Caco-2 (cell line): Measurements from ENCODE around the gene CALCOCO2. TPM values are rescaled to one million over a fixed set of nuclear protein-coding genes. Genes with fewer than 3 reads are reported as not detected.

ENCODE experiments used
- BruUV-seq: library from RNA; stranded (reverse); fragments of 400-500 nt; replicated peaks from 2 replicates; lab custom pipeline; 2021; lab: Mats Ljungman, UMichigan
- CTCF ChIA-PET: fragments of 300-600 bp; sonication (Branson Sonifier 250); formaldehyde crosslinking; loops from one replicate; lab custom pipeline; 2022; ENCODE audit warnings: antibody characterized with exemption; lab: Charles Lee
- POLR2A ChIA-PET: fragments of 300-600 bp; sonication (Branson Sonifier 250); formaldehyde crosslinking; loops from one replicate; lab custom pipeline; 2022; ENCODE audit warnings: antibody characterized with exemption; lab: Charles Lee
- DNase-seq, 2 experiments: peaks; one replicate each; pipeline versions ENCODE4 v3.0.0 to v3.0.0-alpha.2; 2020 to 2022
- H3K27me3 ChIP-seq: replicated peaks from 2 replicates; pipeline ENCODE4 v1.6.0; 2011; ENCODE audit warnings: low read length; ENCODE audit not compliant: control insufficient read depth, insufficient read depth
- H3K36me3 ChIP-seq: 2 replicates; pipeline ENCODE4 v1.5.1; 2011; ENCODE audit warnings: low read length; ENCODE audit not compliant: control insufficient read depth, insufficient read depth
- H3K4me1 ChIP-seq: fragments of 250-450 bp; sonication (Bioruptor Pico); 2 replicates; pipeline ENCODE4 v1.5.1; 2020; ENCODE audit warnings: mild to moderate bottlenecking
- H3K4me3 ChIP-seq: 2 replicates; pipeline ENCODE4 v1.5.1; 2011; ENCODE audit warnings: low read depth, mild to moderate bottlenecking, control low read depth, low read length
- H3K9me3 ChIP-seq: fragments of 250-450 bp; sonication (Bioruptor Pico); 2 replicates; pipeline ENCODE4 v1.5.1; 2020; ENCODE audit warnings: mild to moderate bottlenecking, moderate library complexity
- H3K27ac Mint-ChIP-seq: one replicate; pipeline ENCODE4 v1.8.0; 2022; ENCODE audit warnings: mixed read lengths; ENCODE audit not compliant: unreplicated experiment
- H3K27me3 Mint-ChIP-seq: one replicate; pipeline ENCODE4 v1.8.0; 2022; ENCODE audit warnings: mixed read lengths; ENCODE audit not compliant: insufficient read depth, unreplicated experiment
- H3K36me3 Mint-ChIP-seq: one replicate; pipeline ENCODE4 v1.8.0; 2022; ENCODE audit warnings: mild to moderate bottlenecking, mixed read lengths; ENCODE audit not compliant: insufficient read depth, unreplicated experiment
- H3K4me1 Mint-ChIP-seq: one replicate; pipeline ENCODE4 v1.8.0; 2022; ENCODE audit warnings: low read depth, mixed read lengths; ENCODE audit not compliant: unreplicated experiment
- H3K4me3 Mint-ChIP-seq: one replicate; pipeline ENCODE4 v1.8.0; 2022; ENCODE audit warnings: mild to moderate bottlenecking, moderate library complexity, mixed read lengths; ENCODE audit not compliant: unreplicated experiment
- H3K9me3 Mint-ChIP-seq: one replicate; pipeline ENCODE4 v1.8.0; 2022; ENCODE audit warnings: mixed read lengths; ENCODE audit not compliant: unreplicated experiment
- intact Hi-C: fragments of 100-400 bp; cut with micrococcal nuclease; formaldehyde crosslinking; loops from one replicate; pipeline ENCODE4 v1.10.0; 2022; ENCODE audit not compliant: unreplicated experiment
- total RNA-seq: library from RNA; stranded (reverse); gene quantifications from 2 replicates; pipeline ENCODE4 v1.2.3, GENCODE V29; 2022
- TF ChIP-seq, protein P1 (sequence below), 2 experiments: fragments of 200-600 bp in 1 of 2; IDR thresholded peaks; 1 replicate in 1 of 2; 2 replicates in 1 of 2; pipeline versions ENCODE4 v1.5.1 to v1.8.0; 2011 to 2022; ENCODE audit warnings: antibody characterized with exemption in 1 of 2, control low read depth in 1 of 2, inconsistent platforms in 1 of 2, low read depth in 1 of 2, low read length in 1 of 2, mild to moderate bottlenecking in 1 of 2, moderate library complexity in 1 of 2; ENCODE audit not compliant: insufficient read depth in 1 of 2, severe bottlenecking in 1 of 2, unreplicated experiment in 1 of 2

CALCOCO2 gene
- total RNA-seq, 1 experiment from 2014 or later: 233 TPM

DNA sequence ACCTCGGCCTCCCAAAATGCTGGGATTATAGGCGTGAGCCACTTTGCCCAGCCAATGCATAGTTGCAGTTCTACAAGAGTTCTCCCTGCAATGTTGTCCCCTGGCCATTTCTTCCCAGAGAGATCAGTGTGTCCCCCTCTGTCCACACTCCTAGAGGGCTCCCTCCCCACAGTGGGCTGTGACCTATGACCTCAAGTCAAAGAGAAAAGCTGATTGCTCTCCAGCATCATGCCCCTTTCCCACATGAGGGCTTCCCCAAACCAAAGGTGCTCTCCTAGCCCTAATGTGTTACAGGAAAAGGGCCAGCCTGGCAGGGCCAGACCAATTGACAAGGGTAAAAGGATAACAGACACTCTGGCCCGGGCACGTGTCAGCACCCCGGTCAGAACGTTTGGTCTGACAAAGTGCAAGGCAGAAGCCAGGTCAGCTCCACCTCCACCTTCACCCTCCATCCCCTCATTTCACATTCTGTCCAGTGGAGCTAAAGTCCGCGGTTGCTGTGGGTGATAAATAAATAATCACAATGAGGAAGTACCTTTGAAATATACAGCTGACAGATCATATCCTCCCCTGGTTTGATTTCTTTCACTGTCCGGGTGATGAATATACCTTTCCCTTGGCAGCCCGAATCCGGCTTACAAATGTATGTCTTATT is 31.6 kb upstream of the CALCOCO2 start:
- BruUV-seq: no TSS peak
- H3K36me3 Mint-ChIP-seq: peaks cover 13% of the 10 kb centered on the region
- no peaks in the 10 kb centered on the region for H3K36me3 ChIP-seq
- ChIA-PET CTCF (interaction anchor here (0.6 to 31.3 kb wide), 8 partner anchors 8 to 557 kb away, joined by 3 to 1184 read pairs (median 4); partner anchors contain the start of genes HOXB13 and PRAC1), POLR2A (interaction anchor here (0.6 to 0.7 kb wide), 2 partner anchors 178 to 915 kb away, joined by 3 to 4 read pairs; no protein-coding TSS in a partner anchor)
- H3K4me1 Mint-ChIP-seq: peaks cover 26% of the 10 kb centered on the region
- H3K9me3 ChIP-seq: no peaks in the 10 kb centered on the region
- peak overlapping the region; percentile 62 for H3K27ac Mint-ChIP-seq
- peak in 1 of 2 experiments; percentile 45 for DNase-seq
- TF ChIP-seq, protein P1, sequence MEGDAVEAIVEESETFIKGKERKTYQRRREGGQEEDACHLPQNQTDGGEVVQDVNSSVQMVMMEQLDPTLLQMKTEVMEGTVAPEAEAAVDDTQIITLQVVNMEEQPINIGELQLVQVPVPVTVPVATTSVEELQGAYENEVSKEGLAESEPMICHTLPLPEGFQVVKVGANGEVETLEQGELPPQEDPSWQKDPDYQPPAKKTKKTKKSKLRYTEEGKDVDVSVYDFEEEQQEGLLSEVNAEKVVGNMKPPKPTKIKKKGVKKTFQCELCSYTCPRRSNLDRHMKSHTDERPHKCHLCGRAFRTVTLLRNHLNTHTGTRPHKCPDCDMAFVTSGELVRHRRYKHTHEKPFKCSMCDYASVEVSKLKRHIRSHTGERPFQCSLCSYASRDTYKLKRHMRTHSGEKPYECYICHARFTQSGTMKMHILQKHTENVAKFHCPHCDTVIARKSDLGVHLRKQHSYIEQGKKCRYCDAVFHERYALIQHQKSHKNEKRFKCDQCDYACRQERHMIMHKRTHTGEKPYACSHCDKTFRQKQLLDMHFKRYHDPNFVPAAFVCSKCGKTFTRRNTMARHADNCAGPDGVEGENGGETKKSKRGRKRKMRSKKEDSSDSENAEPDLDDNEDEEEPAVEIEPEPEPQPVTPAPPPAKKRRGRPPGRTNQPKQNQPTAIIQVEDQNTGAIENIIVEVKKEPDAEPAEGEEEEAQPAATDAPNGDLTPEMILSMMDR (IDR thresholded peaks at IDR 0.05; ENCODE audit: insufficient read depth in 1 of 2, low read depth in 1 of 2, low read length in 1 of 2, severe bottlenecking in 1 of 2, unreplicated experiment in 1 of 2): no peak
- H3K4me3 ChIP-seq: no peak overlapping the region
- H3K27me3 Mint-ChIP-seq: no peaks in the 10 kb centered on the region
- intact Hi-C loops: loop anchor here (5.0 kb wide), 1 partner anchor 557 kb away; no protein-coding TSS in a partner anchor
- H3K27me3 ChIP-seq: no peaks in the 10 kb centered on the region
- H3K9me3 Mint-ChIP-seq: no peaks in the 10 kb centered on the region
- H3K4me3 Mint-ChIP-seq: no peak overlapping the region
- H3K4me1 ChIP-seq: peaks cover 39% of the 10 kb centered on the region

DNA sequence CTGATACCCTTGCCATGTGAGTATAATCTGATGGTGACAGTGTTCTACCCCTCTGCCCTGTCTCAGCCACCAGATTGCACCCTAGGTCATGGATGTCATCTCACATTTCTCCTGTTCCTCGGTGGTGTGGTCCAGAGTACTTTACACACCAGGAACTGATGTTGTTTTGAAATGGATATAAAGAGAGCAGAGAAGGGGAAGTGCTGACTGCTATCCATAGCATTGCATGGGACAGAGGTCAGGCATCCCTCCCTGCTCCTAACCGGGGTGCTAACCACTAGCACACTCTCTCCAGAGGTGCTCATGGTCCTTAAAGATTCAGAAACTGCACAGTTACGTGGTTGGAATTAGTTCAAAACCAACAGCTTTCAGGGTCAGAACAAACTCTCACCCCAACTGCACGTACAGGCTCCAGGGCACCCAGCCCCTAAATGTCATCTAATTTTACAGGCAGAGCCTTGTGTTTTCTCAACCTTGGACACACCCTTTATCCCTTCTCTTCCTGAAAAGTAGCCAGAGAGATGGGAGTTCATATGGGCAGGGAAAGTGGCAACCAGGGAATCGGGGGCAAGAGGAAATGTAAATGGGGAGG is 30.1 kb upstream of the CALCOCO2 start:
- ChIA-PET CTCF (interaction anchor here (2.0 to 31.3 kb wide), 2 partner anchors 10 to 76 kb away, joined by 8 to 1184 read pairs; no protein-coding TSS in a partner anchor), POLR2A (no interaction called here)
- Mint-ChIP-seq H3K27me3 (no peaks in the 10 kb centered on the region), H3K36me3 (peaks cover 6% of the 10 kb centered on the region), H3K27ac (no peak overlapping the region), H3K4me3 (no peak overlapping the region), H3K4me1 (peaks cover 22% of the 10 kb centered on the region), H3K9me3 (no peaks in the 10 kb centered on the region)
- no peaks in the 10 kb centered on the region for H3K27me3 ChIP-seq
- H3K36me3 ChIP-seq: no peaks in the 10 kb centered on the region
- no peak for DNase-seq
- no TSS peak for BruUV-seq
- TF ChIP-seq, protein P1 (IDR thresholded peaks at IDR 0.05; ENCODE audit: insufficient read depth in 1 of 2, low read depth in 1 of 2, low read length in 1 of 2, severe bottlenecking in 1 of 2, unreplicated experiment in 1 of 2): no peak
- no peak overlapping the region for H3K4me3 ChIP-seq
- H3K9me3 ChIP-seq: no peaks in the 10 kb centered on the region
- peaks cover 27% of the 10 kb centered on the region for H3K4me1 ChIP-seq
- intact Hi-C loops: no loop called here

DNA sequence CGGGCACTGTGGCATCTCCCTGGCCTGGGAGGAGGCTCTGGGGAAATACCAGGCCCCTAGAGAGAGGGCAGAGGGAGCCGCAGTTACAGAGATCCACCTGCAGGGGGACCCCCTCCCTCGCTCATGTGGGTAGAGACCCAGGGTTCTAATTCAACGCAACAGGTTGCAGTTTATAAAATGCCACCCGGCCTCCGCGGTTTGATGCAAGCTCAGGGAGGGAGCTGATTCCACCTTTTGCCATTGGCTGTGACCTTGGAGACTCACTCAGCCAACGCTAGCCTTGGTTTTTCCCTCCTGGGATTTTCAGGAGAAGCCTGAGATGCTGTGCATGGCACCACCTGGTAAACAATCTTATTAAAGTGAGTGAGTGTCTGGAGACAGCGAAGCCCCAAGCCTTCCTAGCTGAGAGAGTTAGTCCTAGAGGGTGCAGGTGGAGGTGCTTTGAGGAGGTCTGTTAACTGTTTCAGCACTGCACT is 25.9 kb upstream of the CALCOCO2 start:
- no peaks in the 10 kb centered on the region for H3K9me3 Mint-ChIP-seq
- TF ChIP-seq, protein P1 (IDR thresholded peaks at IDR 0.05; ENCODE audit: insufficient read depth in 1 of 2, low read depth in 1 of 2, low read length in 1 of 2, severe bottlenecking in 1 of 2, unreplicated experiment in 1 of 2): peak; percentile 100
- H3K4me1 Mint-ChIP-seq: peaks cover 17% of the 10 kb centered on the region
- intact Hi-C loops: loop anchor here (1.0 to 2.0 kb wide), 3 partner anchors 74 to 422 kb away; no protein-coding TSS in a partner anchor
- no peaks in the 10 kb centered on the region for H3K27me3 Mint-ChIP-seq
- H3K27ac Mint-ChIP-seq: no peak overlapping the region
- H3K36me3 ChIP-seq: no peaks in the 10 kb centered on the region
- H3K9me3 ChIP-seq: no peaks in the 10 kb centered on the region
- H3K4me3 ChIP-seq: no peak overlapping the region
- no peaks in the 10 kb centered on the region for H3K27me3 ChIP-seq
- H3K36me3 Mint-ChIP-seq: no peaks in the 10 kb centered on the region
- H3K4me3 Mint-ChIP-seq: no peak overlapping the region
- ChIA-PET POLR2A (no interaction called here), CTCF (interaction anchor here (0.6 to 31.3 kb wide), 12 partner anchors 9 to 228 kb away, joined by 3 to 1184 read pairs (median 6); partner anchors contain the start of genes ATP5MC1, HOXB13 and TTLL6)
- BruUV-seq: no TSS peak
- peaks cover 15% of the 10 kb centered on the region for H3K4me1 ChIP-seq
- peak; percentile 86 to 95 for DNase-seq
